Activated CD4-positive, alpha-beta T cell treated with anti-CD3 and anti-CD28 coated beads, Interleukin-2, Interleukin-6, amounts not matched to agents 100 ng/mL and 50 ng/mL, durations not matched to agents 16 hours and 8 hours (primary cell): ENCODE measurements around the gene B4GALNT1.
"Not testable (repeated sequence)": the region's sequence is repeated elsewhere in the genome, so short reads cannot be mapped to it uniquely, and the experiment has no call there.

Experiments
- DNase-seq: peaks from one replicate; pipeline ENCODE4 v3.0.0-alpha.2; 2020

B4GALNT1 gene

GRCh38 chr12:57620245-57620935 lies 12.6 kb downstream of the B4GALNT1 start:
- no peak for DNase-seq

GRCh38 chr12:57619434-57620244 lies 13.4 kb downstream of the B4GALNT1 start:
- no peak for DNase-seq

GRCh38 chr12:57618966-57619433 lies 14.0 kb downstream of the B4GALNT1 start:
- DNase-seq = no peak

GRCh38 chr12:57618431-57618830 lies 14.6 kb downstream of the B4GALNT1 start:
- not testable (repeated sequence) for DNase-seq

- DNase-seq = no peak
Observed at GRCh38 chr12:57617942-57618341, 15.1 kb downstream of the B4GALNT1 start.

GRCh38 chr12:57616383-57617101 lies 16.5 kb downstream of the B4GALNT1 start:
- DNase-seq = no peak

GRCh38 chr12:57615637-57616036 lies 17.4 kb downstream of the B4GALNT1 start:
- no peak for DNase-seq

- DNase-seq = no peak
Observed at GRCh38 chr12:57614948-57615500, 18.0 kb downstream of the B4GALNT1 start.

- peak; percentile 17 for DNase-seq
Observed at GRCh38 chr12:57614178-57614947, 18.6 kb downstream of the B4GALNT1 start.

- DNase-seq = no peak
Observed at GRCh38 chr12:57613427-57614109, 19.4 kb downstream of the B4GALNT1 start.

GRCh38 chr12:57612711-57613426 lies 20.1 kb downstream of the B4GALNT1 start:
- DNase-seq = no peak

GRCh38 chr12:57611827-57612710 lies 20.9 kb downstream of the B4GALNT1 start:
- no peak for DNase-seq

- peak; percentile 37 for DNase-seq
Observed at GRCh38 chr12:57611108-57611826, 21.7 kb downstream of the B4GALNT1 start, which contains the start of gene ARHGEF25. ARHGEF25 (plus strand) TSS chr12:57611435; CDS start chr12:57611895, 460 bp downstream.

- no peak for DNase-seq
Observed at GRCh38 chr12:57610554-57611107, 22.4 kb downstream of the B4GALNT1 start.

- DNase-seq = no peak
Observed at GRCh38 chr12:57609781-57610553, 23.0 kb downstream of the B4GALNT1 start.

- DNase-seq = no peak
Observed at GRCh38 chr12:57609101-57609780, 23.8 kb downstream of the B4GALNT1 start.

GRCh38 chr12:57607958-57608663 lies 24.9 kb downstream of the B4GALNT1 start:
- no peak for DNase-seq
